ENCODE measurements around the gene S100A12. TPM values are rescaled to one million over a fixed set of nuclear protein-coding genes. Genes with fewer than 3 reads are reported as not detected.

Gene S100A12
- total RNA-seq, 4 donors from 2014 or later = 2.6 to 3.2 TPM; not detected in 2

DNA sequence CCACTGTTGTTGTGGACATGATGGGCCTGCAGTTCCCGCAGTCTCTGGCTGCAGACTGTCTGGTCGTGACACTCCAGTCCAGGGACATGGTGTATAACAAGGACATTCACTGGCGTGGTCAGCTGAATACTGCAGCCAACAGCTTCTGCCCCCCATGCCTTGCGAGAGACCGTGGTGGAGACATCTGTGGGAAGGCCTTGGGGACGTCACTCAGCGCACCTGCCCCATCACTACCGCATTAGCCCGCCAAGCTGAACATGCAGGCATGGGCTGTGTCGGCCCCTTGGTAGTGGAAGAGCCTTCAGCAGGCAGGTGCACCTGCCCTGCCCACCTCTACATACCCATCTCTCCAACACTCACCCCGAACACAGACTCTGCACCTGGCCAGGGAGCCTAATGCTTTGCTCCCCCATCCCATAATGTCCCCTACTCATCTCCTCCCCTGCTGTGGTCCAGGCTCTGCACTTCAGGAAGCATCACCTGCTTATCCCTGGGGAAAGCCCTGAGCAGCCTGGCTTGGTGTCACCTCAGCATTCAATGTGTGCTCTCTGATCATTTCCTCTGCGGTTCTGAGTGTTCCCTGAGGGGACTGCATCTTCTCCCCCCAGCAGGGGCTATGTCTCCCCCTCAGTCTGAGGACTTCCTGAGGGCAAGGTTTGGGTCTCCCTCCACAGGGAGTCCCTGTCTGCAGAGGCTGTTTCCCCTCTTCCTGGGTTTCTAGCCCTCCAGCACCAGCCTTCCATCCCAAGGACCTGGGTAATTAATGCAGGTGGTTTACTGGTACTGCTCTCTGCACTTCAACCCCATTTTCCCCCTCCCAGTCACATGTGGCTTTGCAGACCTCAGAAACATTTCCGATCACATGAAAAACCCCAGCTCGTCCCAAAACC lies 30.0 kb downstream of the S100A12 start:
- H3K4me1 ChIP-seq = no peaks in the 10 kb centered on the region
- H3K9me3 ChIP-seq = no peaks in the 10 kb centered on the region
- no peaks in the 10 kb centered on the region for H3K27me3 ChIP-seq
- TF ChIP-seq POLR2A (IDR thresholded peaks at IDR 0.05) (no peak), CTCF (IDR thresholded peaks at IDR 0.05) (no peak)
- no peaks in the 10 kb centered on the region for H3K36me3 ChIP-seq
- H3K27ac ChIP-seq = no peak overlapping the region
- H3K4me3 ChIP-seq = no peak overlapping the region
- DNase-seq = no peak
- intact Hi-C loops (cut with DNase I; ENCODE audit: low total_unique reads) = no loop called here

DNA sequence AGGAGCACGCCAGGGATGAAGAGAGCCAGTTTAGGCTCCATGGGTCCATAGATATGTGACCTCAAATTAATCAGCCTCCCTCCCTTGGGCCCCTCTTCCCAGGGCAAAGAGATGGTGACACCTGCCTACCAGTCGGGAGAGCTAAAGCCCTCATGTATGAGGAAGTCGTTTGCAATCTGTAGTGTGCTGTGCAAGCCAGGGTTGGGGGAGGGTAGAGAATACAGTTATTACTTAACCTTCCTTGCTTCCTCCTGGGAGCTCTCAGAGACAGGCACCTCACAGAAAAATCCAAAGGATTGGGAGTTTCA lies 30.7 kb downstream of the S100A12 start:
- DNase-seq = no peak
- no peaks in the 10 kb centered on the region for H3K4me1 ChIP-seq
- H3K9me3 ChIP-seq = no peaks in the 10 kb centered on the region
- H3K36me3 ChIP-seq = no peaks in the 10 kb centered on the region
- H3K27ac ChIP-seq = no peak overlapping the region
- no peaks in the 10 kb centered on the region for H3K27me3 ChIP-seq
- no peak for TF ChIP-seq CTCF (IDR thresholded peaks at IDR 0.05)
- TF ChIP-seq POLR2A (IDR thresholded peaks at IDR 0.05) = no peak
- no peak overlapping the region for H3K4me3 ChIP-seq
- intact Hi-C loops (cut with DNase I; ENCODE audit: low total_unique reads) = no loop called here

DNA sequence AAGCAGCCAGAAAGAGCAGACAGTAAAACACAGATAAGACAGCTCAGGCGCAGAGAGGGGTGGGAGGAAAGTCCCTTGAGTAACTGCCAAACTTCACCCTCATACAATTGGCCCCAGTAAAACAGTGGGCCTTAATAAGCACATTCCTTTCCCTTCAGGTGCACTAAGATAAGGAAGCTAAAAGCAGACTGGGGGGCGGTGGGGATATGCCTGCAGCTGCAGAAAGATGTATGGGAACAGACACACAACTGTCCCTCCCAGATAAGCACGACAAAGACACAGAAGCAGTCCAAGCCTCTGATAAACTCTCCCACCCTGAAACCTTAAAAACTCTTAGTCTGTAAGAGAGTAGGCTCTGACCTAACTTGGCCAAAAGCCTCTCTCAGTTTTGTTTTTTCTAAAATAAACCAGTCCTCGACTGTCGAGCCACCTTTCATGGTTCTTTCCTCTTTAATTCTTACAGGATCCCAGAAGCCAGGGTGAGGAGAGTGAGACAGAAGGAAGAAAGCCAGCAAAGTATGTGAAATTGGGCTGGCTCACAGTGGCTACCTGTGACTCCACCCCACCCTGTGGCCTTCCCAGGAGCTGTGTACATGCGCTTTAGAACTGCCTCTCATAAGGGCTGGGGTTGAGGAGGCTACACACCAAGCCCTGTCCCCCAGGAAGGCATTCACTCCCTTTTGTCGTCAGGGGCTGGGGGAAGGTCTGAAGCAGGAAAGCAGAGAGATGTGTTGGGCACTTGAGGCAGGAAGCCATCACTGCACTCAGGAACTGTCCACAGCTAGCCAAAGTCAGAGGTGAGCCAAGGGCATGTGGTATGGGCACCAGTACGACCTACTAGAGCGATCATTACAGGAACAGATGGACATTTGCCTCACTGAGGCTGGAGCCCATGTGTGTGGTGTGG lies 31.4 kb downstream of the S100A12 start:
- TF ChIP-seq POLR2A (IDR thresholded peaks at IDR 0.05) = no peak
- TF ChIP-seq CTCF (IDR thresholded peaks at IDR 0.05) = no peak
- intact Hi-C loops (cut with DNase I; ENCODE audit: low total_unique reads) = no loop called here
- Histone ChIP-seq H3K4me1 (no peaks in the 10 kb centered on the region), H3K9me3 (no peaks in the 10 kb centered on the region), H3K27me3 (no peaks in the 10 kb centered on the region), H3K27ac (no peak overlapping the region), H3K4me3 (no peak overlapping the region), H3K36me3 (no peaks in the 10 kb centered on the region)
- no peak for DNase-seq

DNA sequence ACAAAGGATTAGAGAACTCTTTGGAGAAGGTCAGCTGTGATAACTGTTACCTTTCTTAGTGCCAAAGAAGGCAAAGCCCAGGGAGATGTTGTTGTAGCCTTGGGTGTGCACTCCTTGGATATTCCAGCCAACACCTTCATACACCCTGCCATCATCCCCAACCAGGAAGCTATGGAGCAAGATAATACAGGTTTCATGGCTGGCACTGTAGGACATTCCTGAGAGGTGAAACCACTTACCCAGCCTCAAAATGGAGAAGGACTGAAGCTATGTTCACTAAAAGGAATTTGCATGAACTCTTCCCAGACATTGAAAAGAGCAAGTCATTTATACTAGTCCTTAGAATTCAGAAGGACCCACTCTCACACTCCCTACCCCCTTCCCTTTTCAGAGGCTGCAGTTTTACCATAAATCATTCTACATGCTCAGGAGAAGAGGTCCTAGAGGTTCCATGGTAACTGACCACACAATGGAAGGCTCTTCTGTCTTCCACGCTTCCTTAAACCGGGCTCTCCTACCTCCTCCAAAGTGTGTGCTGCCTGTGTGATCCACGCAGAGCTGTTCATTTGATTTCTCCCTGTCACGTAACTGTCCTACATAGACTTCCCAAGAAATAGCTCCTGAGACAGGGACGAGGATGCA lies 32.3 kb downstream of the S100A12 start:
- Histone ChIP-seq H3K9me3 (no peaks in the 10 kb centered on the region), H3K27ac (no peak overlapping the region), H3K4me3 (no peak overlapping the region), H3K4me1 (no peaks in the 10 kb centered on the region), H3K36me3 (no peaks in the 10 kb centered on the region), H3K27me3 (no peaks in the 10 kb centered on the region)
- TF ChIP-seq POLR2A (IDR thresholded peaks at IDR 0.05) (no peak), CTCF (IDR thresholded peaks at IDR 0.05) (no peak)
- intact Hi-C loops (cut with DNase I; ENCODE audit: low total_unique reads) = no loop called here
- no peak for DNase-seq
